ENCODE measurements around the gene RPRML. TPM values are rescaled to one million over a fixed set of nuclear protein-coding genes. Genes with fewer than 3 reads are reported as not detected.
"Not testable (repeated sequence)": the region's sequence is repeated elsewhere in the genome, so short reads cannot be mapped to it uniquely, and the experiment has no call there.

The RPRML gene
- 4.5 TPM for total RNA-seq (ENCODE audit: unreplicated experiment)
- long read RNA-seq, result 0 reads

GRCh38 chr17:46979147-46979863, at the start of gene RPRML:
TSS of gene RPRML (minus strand) at chr17:46979253. CDS start at chr17:46979007, 246 bp downstream.
- H3K4me1 Mint-ChIP-seq (ENCODE audit: low read depth, unreplicated experiment), result peaks cover 34% of the 10 kb centered on the region

GRCh38 chr17:47016966-47017365, 37.9 kb upstream of the RPRML start:
- H3K4me3 Mint-ChIP-seq (ENCODE audit: unreplicated experiment); DNase-seq; H3K4me1 Mint-ChIP-seq (ENCODE audit: low read depth, unreplicated experiment); H3K27ac Mint-ChIP-seq (ENCODE audit: unreplicated experiment); H3K9me3 Mint-ChIP-seq (ENCODE audit: unreplicated experiment); H3K36me3 Mint-ChIP-seq (ENCODE audit: unreplicated experiment); H3K27me3 Mint-ChIP-seq (ENCODE audit: unreplicated experiment): not testable (repeated sequence)

More at GRCh38 chr17:46979147-46979863, at the start of gene RPRML:
- Mint-ChIP-seq H3K27me3 (ENCODE audit: unreplicated experiment) (peaks cover 8% of the 10 kb centered on the region), H3K27ac (ENCODE audit: unreplicated experiment) (peak within 1 kb of the TSS; percentile 92), H3K36me3 (ENCODE audit: unreplicated experiment) (no peaks in the 10 kb centered on the region), H3K4me3 (ENCODE audit: unreplicated experiment) (peak within 1 kb of the TSS; percentile 95), H3K9me3 (ENCODE audit: unreplicated experiment) (peaks cover 10% of the 10 kb centered on the region)
- TF ChIP-seq CTCF (IDR thresholded peaks at IDR 0.05; ENCODE audit: partially characterized antibody, unreplicated experiment), result no peak
- DNase-seq, result peak; percentile 72

DNA sequence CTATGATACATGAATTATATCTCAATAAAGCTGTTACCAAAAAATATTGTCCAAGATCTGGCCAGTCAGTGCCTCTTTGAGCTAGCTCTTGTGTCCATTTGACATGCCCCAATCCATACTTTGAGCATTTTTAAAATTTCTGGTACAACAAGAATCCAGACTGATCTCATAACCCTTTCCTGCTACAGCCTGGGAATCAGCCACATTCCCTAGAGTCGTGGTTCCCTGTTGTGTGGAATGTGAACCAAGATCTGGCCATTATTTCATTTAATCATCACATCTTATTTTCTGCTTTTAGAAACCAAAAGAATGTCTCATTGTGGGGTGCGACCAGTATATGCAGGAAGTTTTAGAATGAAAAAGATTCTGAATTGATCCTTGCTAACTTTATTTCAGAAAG, 34.3 kb upstream of the RPRML start:
- Mint-ChIP-seq H3K27me3 (ENCODE audit: unreplicated experiment) (no peaks in the 10 kb centered on the region), H3K9me3 (ENCODE audit: unreplicated experiment) (no peaks in the 10 kb centered on the region), H3K4me1 (ENCODE audit: low read depth, unreplicated experiment) (no peaks in the 10 kb centered on the region), H3K4me3 (ENCODE audit: unreplicated experiment) (no peak overlapping the region), H3K36me3 (ENCODE audit: unreplicated experiment) (no peaks in the 10 kb centered on the region), H3K27ac (ENCODE audit: unreplicated experiment) (no peak overlapping the region)
- no peak for DNase-seq
- no peak for TF ChIP-seq CTCF (IDR thresholded peaks at IDR 0.05; ENCODE audit: partially characterized antibody, unreplicated experiment)

GRCh38 chr17:47012457-47012856, 33.4 kb upstream of the RPRML start:
- no peaks in the 10 kb centered on the region for H3K36me3 Mint-ChIP-seq (ENCODE audit: unreplicated experiment)
- no peak for TF ChIP-seq CTCF (IDR thresholded peaks at IDR 0.05; ENCODE audit: partially characterized antibody, unreplicated experiment)
- no peak overlapping the region for H3K27ac Mint-ChIP-seq (ENCODE audit: unreplicated experiment)
- no peaks in the 10 kb centered on the region for H3K4me1 Mint-ChIP-seq (ENCODE audit: low read depth, unreplicated experiment)
- H3K4me3 Mint-ChIP-seq (ENCODE audit: unreplicated experiment), result no peak overlapping the region
- DNase-seq, result no peak
- H3K9me3 Mint-ChIP-seq (ENCODE audit: unreplicated experiment), result no peaks in the 10 kb centered on the region
- no peaks in the 10 kb centered on the region for H3K27me3 Mint-ChIP-seq (ENCODE audit: unreplicated experiment)

- H3K27ac Mint-ChIP-seq (ENCODE audit: unreplicated experiment), result peak overlapping the region; percentile 22
- H3K4me1 Mint-ChIP-seq (ENCODE audit: low read depth, unreplicated experiment), result no peaks in the 10 kb centered on the region
- no peaks in the 10 kb centered on the region for H3K27me3 Mint-ChIP-seq (ENCODE audit: unreplicated experiment)
- no peaks in the 10 kb centered on the region for H3K36me3 Mint-ChIP-seq (ENCODE audit: unreplicated experiment)
- no peak for DNase-seq
- TF ChIP-seq CTCF (IDR thresholded peaks at IDR 0.05; ENCODE audit: partially characterized antibody, unreplicated experiment), result no peak
- no peak overlapping the region for H3K4me3 Mint-ChIP-seq (ENCODE audit: unreplicated experiment)
- no peaks in the 10 kb centered on the region for H3K9me3 Mint-ChIP-seq (ENCODE audit: unreplicated experiment)
These were observed 30.9 kb upstream of the RPRML start for GRCh38 chr17:47009759-47010594.

Data from glutamatergic neuron (in vitro differentiated cells).